Measurements from ENCODE around the gene ABCB10. TPM values are rescaled to one million over a fixed set of nuclear protein-coding genes. Genes with fewer than 3 reads are reported as not detected.

Gene ABCB10
- total RNA-seq, 2 experiments from 2014 or later = 16.4 to 27.2 TPM

DNA sequence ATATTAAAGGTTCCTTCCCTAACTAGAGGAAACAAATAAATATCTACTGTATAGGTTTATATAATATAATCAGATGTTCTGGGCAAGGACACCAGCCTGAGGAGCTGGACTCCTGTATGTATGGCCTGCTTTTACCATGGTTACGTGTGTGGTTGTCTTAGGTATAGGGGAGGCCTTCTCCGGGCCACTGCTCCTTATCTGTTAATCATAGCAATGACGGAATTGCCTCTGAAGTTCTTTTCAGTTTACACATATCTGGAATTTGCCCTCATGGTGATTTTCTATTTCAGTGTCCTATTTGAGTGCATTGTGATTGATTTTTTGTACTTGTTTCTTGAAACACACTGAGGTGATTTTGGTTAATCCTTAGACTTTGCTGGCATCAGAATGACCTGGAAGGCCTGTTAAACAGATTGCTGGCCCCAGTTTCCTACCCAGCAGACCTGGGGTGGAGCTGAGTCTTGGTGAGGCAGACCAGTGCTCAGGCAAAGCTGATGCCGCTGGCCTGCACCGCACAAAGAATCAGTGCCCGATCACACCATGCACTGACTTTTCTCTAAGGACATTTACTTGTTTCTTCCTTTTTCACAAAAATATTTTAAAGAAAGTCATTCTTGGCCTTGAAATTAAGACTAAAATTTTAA lies 18.5 kb downstream of the ABCB10 start:
- H3K9me2 ChIP-seq (ENCODE audit: insufficient read depth, low read length) = no peaks in the 10 kb centered on the region
- peaks cover 81% of the 10 kb centered on the region for H3K36me3 ChIP-seq (ENCODE audit: insufficient read depth, low read length)
- no peaks in the 10 kb centered on the region for H4K20me1 ChIP-seq (ENCODE audit: insufficient read depth, low read length)
- no peak overlapping the region for H3K27ac ChIP-seq (ENCODE audit: low read depth, low read length, poor library complexity, severe bottlenecking)
- intact Hi-C loops (cut with micrococcal nuclease; ENCODE audit: unreplicated experiment) = no loop called here
- no peaks in the 10 kb centered on the region for H3K9me3 ChIP-seq (ENCODE audit: low read length)
- no peak overlapping the region for H3K4me2 ChIP-seq (ENCODE audit: low read length)
- no peak overlapping the region for H3K4me3 ChIP-seq (ENCODE audit: low read depth, low read length, poor library complexity, severe bottlenecking)
- CTCF ChIA-PET (ENCODE audit: unreplicated experiment) = no interaction called here
- H3K4me1 ChIP-seq (ENCODE audit: insufficient read depth, low read length, poor library complexity, severe bottlenecking) = no peaks in the 10 kb centered on the region
- no TSS peak for BruUV-seq (replicated peaks)
- DNase-seq (ENCODE audit: low spot score) = no peak
- H3K79me2 ChIP-seq (ENCODE audit: insufficient read depth, low read depth, low read length) = no peaks in the 10 kb centered on the region
- TF ChIP-seq CTCF (conservative IDR thresholded peaks at IDR 0.05; ENCODE audit: low read length) = no peak
- TF ChIP-seq EZH2phosphoT487 (IDR thresholded peaks at IDR 0.05; ENCODE audit: borderline replicate concordance, low read depth, low read length) = no peak
- POLR2A ChIA-PET = interaction anchor here (0.6 to 0.7 kb wide), 2 partner anchors 49 to 563 kb away, joined by 3 to 4 read pairs; no protein-coding TSS in a partner anchor
- no peak overlapping the region for H2AFZ ChIP-seq (ENCODE audit: low read length)

- intact Hi-C loops (cut with micrococcal nuclease; ENCODE audit: unreplicated experiment) = no loop called here
- DNase-seq (ENCODE audit: low spot score) = no peak
- H3K36me3 ChIP-seq (ENCODE audit: insufficient read depth, low read length) = peaks cover 74% of the 10 kb centered on the region
- H2AFZ ChIP-seq (ENCODE audit: low read length) = no peak overlapping the region
- H3K9me3 ChIP-seq (ENCODE audit: low read length) = no peaks in the 10 kb centered on the region
- H3K9me2 ChIP-seq (ENCODE audit: insufficient read depth, low read length) = no peaks in the 10 kb centered on the region
- TF ChIP-seq EZH2phosphoT487 (IDR thresholded peaks at IDR 0.05; ENCODE audit: borderline replicate concordance, low read depth, low read length) (no peak), CTCF (conservative IDR thresholded peaks at IDR 0.05; ENCODE audit: low read length) (no peak)
- no peaks in the 10 kb centered on the region for H3K4me1 ChIP-seq (ENCODE audit: insufficient read depth, low read length, poor library complexity, severe bottlenecking)
- no peaks in the 10 kb centered on the region for H4K20me1 ChIP-seq (ENCODE audit: insufficient read depth, low read length)
- BruUV-seq (replicated peaks) = no TSS peak
- ChIA-PET POLR2A (no interaction called here), CTCF (ENCODE audit: unreplicated experiment) (no interaction called here)
- H3K4me2 ChIP-seq (ENCODE audit: low read length) = no peak overlapping the region
- no peak overlapping the region for H3K4me3 ChIP-seq (ENCODE audit: low read depth, low read length, poor library complexity, severe bottlenecking)
- no peak overlapping the region for H3K27ac ChIP-seq (ENCODE audit: low read depth, low read length, poor library complexity, severe bottlenecking)
- H3K79me2 ChIP-seq (ENCODE audit: insufficient read depth, low read depth, low read length) = no peaks in the 10 kb centered on the region
Observed at GRCh38 chr1:229538945-229539344, 19.6 kb downstream of the ABCB10 start.

GRCh38 chr1:229537894-229538293 lies 20.6 kb downstream of the ABCB10 start:
- BruUV-seq (replicated peaks) = no TSS peak
- POLR2A ChIA-PET = no interaction called here
- no peak overlapping the region for H3K4me3 ChIP-seq (ENCODE audit: low read depth, low read length, poor library complexity, severe bottlenecking)
- H3K4me2 ChIP-seq (ENCODE audit: low read length) = no peak overlapping the region
- H2AFZ ChIP-seq (ENCODE audit: low read length) = no peak overlapping the region
- DNase-seq (ENCODE audit: low spot score) = no peak
- intact Hi-C loops (cut with micrococcal nuclease; ENCODE audit: unreplicated experiment) = no loop called here
- TF ChIP-seq EZH2phosphoT487 (IDR thresholded peaks at IDR 0.05; ENCODE audit: borderline replicate concordance, low read depth, low read length) (no peak), CTCF (conservative IDR thresholded peaks at IDR 0.05; ENCODE audit: low read length) (no peak)
- H3K4me1 ChIP-seq (ENCODE audit: insufficient read depth, low read length, poor library complexity, severe bottlenecking) = no peaks in the 10 kb centered on the region
- H3K79me2 ChIP-seq (ENCODE audit: insufficient read depth, low read depth, low read length) = no peaks in the 10 kb centered on the region
- H3K9me2 ChIP-seq (ENCODE audit: insufficient read depth, low read length) = no peaks in the 10 kb centered on the region
- no peaks in the 10 kb centered on the region for H4K20me1 ChIP-seq (ENCODE audit: insufficient read depth, low read length)
- peaks cover 71% of the 10 kb centered on the region for H3K36me3 ChIP-seq (ENCODE audit: insufficient read depth, low read length)
- H3K27ac ChIP-seq (ENCODE audit: low read depth, low read length, poor library complexity, severe bottlenecking) = no peak overlapping the region
- H3K9me3 ChIP-seq (ENCODE audit: low read length) = no peaks in the 10 kb centered on the region
- CTCF ChIA-PET (ENCODE audit: unreplicated experiment) = no interaction called here

All from OCI-LY7 (cell line).